HG02852 (cell line): ENCODE data around the gene GPN1.
"Not testable (repeated sequence)": the region's sequence is repeated elsewhere in the genome, so short reads cannot be mapped to it uniquely, and the experiment has no call there.

ENCODE experiments used
- ATAC-seq: cut with Tn5 transposase; IDR thresholded peaks from one replicate; pipeline ENCODE4 v1.9.1; 2021; ENCODE audit warnings: mild to moderate bottlenecking, moderate library complexity; ENCODE audit not compliant: unreplicated experiment

GPN1 gene

GRCh38 chr2:27626921-27627320 is 1.9 kb upstream of the GPN1 start:
- not testable (repeated sequence) for ATAC-seq

GRCh38 chr2:27627963-27628766 is 685 bp upstream of the GPN1 start:
- ATAC-seq = peak; percentile 29

GRCh38 chr2:27630257-27630656 is 1.4 kb downstream of the GPN1 start:
- ATAC-seq = not testable (repeated sequence)

DNA sequence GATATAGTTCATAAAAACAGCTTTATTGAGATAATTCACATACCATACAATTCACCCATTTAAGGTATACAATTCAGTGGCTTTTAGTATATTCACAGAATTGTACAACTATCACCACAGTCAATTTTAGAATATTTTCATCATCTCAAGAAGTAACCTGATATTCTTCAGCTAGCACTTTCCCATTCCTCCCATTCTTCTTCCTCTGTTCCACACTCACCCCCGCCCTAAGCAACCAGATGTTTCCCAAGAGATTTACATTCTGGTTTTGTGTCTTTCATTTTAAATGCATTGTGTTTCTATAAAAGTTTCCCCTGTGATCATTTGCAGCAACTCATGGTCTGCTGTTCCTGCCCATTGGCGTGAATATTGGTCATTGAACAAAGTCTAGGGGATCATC is 5.4 kb downstream of the GPN1 start:
- no peak for ATAC-seq

- no peak for ATAC-seq
Measured at GRCh38 chr2:27636766-27637165, 7.9 kb downstream of the GPN1 start.

DNA sequence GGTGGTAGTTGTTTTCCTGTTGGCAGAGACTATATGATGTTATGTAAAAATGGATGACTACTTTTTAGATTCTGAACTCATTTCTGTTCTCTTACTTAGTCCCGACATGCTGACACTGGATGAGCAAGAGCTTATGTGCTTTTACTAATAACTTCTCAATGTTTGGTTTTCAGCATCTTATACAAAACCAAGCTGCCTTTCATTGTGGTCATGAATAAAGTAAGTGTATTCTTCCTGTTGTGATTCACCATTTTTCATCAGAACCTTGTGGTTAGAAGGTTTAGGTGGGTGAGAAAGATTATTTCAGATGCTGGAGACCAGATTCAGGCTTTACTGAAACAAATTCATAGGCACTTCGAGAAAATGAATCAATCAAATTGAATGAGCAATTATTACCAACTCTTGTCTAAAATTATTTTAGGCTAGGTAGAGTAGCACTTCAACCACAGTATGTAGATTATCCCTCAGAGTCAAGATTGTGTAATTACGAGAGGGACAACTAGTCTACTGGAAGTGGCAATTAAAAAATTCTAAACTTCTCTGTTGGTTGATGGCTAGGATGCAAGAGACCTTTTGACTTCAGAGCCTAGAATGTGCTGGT is 9.3 kb downstream of the GPN1 start:
- no peak for ATAC-seq

GRCh38 chr2:27638709-27639108 is 9.9 kb downstream of the GPN1 start:
- ATAC-seq = no peak

DNA sequence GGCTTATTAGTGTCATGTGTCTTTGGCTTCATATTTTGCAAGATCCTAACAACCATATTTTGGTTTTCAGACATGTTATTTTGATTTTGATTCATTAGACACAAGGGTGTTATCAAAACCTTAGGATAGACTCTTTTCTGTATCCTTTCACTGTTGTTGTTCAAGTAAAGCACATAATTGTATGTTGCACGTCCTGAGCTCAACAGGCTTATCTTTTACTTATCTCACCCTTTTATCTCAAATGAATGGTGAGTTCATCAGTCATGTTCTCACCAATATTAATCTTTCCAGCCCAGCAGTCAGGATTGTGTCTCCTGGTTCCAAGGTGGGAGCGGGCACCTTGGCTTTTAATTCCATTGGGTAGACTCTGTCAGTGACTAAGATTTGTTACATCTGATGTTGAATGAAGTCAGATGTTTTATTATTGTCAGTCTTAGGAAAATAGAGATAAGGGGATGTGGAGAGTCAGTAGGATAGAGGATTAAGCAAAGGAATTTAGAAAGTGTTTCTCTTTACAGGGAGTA is 11.9 kb downstream of the GPN1 start:
- no peak for ATAC-seq

DNA sequence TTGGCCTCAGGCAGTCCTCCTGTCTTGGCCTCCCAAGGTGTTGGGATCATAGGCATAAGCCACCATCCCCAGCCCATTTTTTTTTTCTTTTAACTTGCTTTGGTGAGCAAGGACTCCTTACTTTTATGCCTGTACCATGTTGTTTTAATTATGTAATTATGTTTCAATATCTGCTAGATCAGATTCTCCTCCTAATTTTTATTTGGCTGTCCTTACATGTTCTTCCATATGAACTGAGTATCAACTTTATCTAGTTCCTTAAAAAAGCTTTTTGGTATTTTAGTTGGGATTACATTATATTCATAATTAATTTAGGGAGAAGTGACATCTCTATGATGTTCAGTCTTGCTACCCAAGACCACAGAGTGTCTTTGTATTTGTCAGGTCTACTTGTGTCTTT is 16.3 kb downstream of the GPN1 start:
- ATAC-seq = no peak

GRCh38 chr2:27647289-27647688 is 18.4 kb downstream of the GPN1 start:
- no peak for ATAC-seq

DNA sequence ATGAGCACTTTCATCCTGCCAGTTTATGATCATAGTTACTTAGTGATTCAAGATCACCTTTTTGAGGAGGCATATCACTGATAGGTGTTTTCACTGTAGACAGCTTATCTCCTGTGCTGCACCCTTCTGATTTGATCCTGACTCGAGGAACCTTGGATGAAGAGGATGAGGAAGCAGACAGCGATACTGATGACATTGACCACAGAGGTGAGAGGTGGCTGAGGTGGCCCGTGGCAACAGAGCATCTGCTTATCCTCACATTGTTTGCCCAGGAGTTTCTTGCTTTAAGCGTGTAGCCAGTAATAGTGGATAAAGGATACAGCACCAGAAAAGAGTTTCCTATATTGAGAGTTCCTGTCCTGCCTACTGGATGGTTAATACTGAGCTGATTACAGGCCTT is 18.9 kb downstream of the GPN1 start:
- no peak for ATAC-seq

- ATAC-seq = no peak
Measured at GRCh38 chr2:27651056-27651455, 22.2 kb downstream of the GPN1 start.

GRCh38 chr2:27652341-27652740 is 23.5 kb downstream of the GPN1 start:
- no peak for ATAC-seq

DNA sequence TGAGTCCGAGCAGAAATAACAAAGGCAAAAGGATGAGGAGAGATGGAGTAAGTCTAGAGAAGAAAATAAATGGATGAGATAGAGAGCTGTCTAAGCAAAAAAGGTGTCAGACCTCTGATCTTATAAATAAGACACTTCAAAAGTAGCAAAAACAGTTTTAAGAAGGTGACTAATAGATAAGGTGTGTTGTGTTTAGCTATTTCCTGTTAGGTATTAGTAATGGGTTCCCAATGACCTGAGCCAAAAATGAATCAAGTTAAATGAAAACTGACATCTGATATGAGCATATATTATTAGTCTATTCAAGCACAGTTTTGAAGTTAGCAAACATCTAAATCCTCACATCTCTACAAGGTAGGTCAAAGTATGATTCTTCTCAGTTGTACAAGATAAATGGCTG is 23.9 kb downstream of the GPN1 start:
- ATAC-seq = no peak

- no peak for ATAC-seq
Measured at GRCh38 chr2:27653397-27653796, 24.5 kb downstream of the GPN1 start.

DNA sequence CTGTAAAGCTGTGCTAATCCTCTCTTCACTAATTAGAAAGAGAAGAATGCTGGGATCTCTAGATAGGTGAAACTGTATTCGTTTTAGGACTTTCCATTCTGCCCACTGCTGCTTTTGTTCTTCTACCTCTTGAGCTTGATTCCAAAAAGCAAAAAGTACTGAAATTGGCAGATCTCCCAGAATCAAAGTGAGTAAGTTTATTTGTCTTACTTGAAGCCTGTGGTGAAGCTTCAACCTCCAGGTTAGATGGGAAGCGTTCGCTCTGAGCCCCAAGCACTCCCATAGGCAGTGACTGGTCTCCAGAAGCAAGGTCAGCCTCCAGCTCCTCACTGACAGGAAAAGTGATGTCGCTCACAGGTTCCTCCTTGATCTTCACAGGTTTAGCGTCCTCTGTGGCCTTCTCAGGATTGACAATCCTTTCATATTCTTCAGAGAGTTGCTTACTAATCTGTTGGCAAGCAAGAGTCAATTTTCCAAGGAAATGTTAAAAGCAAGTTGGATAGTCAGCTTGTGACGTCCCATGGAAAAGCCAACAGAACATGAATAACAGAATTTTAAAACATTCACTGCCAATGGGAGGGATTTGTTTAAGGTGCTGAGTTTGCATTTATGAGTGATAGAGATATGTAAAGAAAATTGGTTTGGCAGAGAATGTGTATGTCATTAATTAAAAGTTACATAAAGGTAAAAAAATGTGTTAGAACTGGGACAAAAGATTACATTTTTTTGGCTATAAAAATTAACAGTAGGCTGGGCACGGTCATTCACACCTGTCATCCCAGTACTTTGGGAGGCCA is 26.5 kb downstream of the GPN1 start:
- ATAC-seq = no peak

DNA sequence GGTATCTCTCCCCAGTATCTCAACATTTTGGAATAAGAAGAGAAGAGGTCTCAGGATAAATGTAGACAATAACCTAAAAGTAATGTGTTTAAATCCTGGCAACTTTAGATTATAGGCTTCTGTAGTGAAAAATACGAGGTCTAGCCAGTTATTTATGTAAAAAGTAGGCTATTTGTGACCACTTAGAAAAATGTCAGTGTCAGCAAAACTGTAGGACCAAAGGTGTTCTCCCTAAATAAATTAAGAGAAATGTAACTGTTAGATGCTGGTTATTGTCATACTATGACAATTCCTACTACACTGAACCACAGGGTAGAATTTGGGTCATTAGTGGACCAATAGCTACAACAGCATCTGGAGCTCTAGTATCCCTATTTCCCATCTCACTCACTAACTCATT is 32.5 kb downstream of the GPN1 start:
- ATAC-seq = no peak

DNA sequence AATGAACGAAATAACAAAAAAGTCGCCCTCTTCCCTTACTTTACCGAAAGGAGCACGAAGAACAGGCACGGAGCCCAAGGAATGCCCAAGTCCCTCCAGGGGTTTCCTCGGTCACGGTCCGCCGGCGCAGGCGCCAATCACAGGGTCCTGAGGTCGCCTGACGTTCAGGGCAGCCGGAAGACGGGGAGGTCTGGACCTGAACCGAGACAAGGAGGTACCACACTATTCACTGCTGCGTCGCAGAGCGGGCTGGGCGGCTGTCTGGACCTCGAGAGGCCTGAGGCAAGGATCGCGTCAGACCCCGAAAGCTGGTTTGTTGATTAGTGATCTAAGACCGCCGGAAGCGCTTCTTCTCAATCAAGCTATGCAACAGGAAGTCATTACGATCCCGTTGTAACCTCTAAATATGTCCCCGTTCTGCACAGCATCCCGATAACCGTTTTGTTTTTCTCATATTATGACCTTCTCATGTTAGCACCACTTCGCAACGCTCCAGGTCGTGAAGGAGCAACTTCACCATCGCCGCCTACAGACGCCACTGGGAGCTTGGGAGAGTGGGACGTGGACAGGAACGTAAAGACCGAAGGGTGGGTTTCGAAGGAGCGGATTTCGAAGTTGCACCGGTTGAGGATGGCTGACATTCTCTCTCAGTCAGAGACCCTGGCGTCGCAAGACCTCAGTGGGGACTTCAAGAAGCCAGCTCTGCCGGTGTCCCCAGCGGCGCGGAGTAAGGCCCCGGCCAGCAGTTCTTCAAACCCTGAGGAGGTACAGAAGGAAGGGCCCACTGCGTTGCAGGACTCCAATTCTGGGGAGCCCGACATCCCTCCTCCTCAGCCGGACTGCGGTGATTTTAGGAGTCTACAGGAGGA is 34.7 kb downstream of the GPN1 start, which contains the start of the genes SLC4A1AP and SUPT7L:
Gene SLC4A1AP, plus strand, starts transcription at position 605 of the 869 bp plus-strand sequence. Its CDS starts 26 bp downstream, at position 631.
Gene SUPT7L, minus strand, starts transcription at position 330 of the 869 bp plus-strand sequence. CDS start 1,422 bp downstream, outside the sequence.
- peak; percentile 64 for ATAC-seq

- peak; percentile 11 for ATAC-seq
Measured at GRCh38 chr2:27664154-27664574, 35.3 kb downstream of the GPN1 start.

DNA sequence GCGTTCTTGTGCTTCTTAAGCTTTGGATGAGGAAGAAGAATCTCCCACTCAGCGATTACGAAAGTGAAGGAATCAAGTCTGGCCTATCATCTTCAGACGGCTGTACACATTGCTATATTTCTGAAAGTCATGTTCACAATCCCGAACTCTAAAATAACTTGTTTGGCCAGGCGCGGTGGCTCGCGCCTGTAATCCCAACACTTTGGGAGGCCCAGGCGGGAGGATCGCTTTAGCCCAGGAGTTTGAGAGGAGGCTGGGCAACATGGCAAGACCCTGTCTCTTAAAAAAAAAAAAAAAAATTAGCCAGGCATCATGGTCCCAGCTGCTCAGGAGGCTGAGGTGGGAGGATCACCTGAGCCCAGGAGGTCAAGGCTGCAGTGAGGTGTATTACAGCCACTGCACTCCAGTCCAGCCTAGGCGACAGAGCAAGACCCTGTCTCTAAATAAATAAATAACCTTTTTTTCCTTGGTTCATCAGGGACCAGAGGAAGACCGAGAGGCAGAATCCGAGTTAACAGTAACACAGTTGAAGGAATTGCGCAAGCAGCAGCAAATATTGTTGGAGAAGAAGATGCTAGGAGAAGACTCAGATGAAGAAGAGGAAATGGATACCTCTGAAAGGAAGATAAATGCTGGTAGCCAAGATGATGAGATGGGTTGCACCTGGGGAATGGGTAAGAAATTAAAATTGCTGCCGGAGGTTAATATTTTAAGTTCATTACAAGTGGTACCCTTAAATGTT is 35.9 kb downstream of the GPN1 start:
- ATAC-seq = no peak
